HG02588 (cell line): ENCODE results near the gene MAMSTR.
"Not testable (repeated sequence)": the region's sequence is repeated elsewhere in the genome, so short reads cannot be mapped to it uniquely, and the experiment has no call there.

Source experiments
- ATAC-seq: cut with Tn5 transposase; IDR thresholded peaks from one replicate; pipeline ENCODE4 v1.9.1; 2021; ENCODE audit warnings: mild to moderate bottlenecking, moderate library complexity; ENCODE audit not compliant: unreplicated experiment

Gene MAMSTR

DNA sequence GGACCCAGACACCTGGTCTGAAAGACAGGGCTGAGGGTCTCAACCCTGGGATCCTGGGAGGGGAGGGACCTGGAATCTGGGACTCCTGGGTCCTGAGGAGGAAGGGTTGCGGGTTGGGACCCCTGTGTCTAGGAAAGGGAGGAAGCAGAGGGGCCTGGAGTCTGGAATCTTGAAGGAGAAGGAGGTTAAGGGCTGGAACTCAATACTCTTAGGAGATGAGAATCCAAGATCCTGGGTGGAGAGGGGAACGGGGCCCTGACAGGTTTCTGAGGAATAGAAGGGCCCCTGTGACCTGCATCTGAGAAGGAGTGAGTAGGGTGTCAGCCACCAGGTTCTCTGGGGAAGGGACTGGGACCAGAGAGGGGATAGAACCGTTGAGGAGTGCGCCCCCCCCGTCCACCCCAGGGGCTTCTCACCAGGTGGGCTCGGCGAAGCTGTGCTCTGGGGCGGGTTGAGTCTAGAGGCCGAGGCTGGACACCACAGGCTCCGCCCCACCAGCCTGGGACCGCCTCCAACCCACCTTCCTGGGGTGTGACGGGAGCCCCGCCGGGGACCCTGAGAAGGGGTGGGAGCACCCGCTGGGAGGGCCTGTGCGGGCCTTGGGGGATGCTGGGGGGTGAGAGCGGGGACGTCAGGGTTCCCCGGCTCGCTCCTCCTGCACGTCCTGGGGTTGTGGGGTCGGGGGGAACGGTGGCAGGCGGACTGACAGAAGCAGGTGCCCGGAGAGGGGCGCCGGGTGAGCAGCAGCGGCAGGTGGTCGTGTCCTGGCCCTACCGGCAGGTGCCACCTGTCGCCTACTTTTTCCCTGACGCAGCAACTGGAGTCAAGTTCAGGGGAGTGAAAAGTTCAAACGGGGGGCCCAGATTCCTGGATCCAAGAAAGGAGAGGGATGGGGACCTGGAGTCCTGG is at the start of gene MAMSTR:
Gene MAMSTR (minus strand): TSS at position 463 of the 909 bp plus-strand sequence. CDS start 694 bp downstream, outside the sequence.
- ATAC-seq, result no peak

DNA sequence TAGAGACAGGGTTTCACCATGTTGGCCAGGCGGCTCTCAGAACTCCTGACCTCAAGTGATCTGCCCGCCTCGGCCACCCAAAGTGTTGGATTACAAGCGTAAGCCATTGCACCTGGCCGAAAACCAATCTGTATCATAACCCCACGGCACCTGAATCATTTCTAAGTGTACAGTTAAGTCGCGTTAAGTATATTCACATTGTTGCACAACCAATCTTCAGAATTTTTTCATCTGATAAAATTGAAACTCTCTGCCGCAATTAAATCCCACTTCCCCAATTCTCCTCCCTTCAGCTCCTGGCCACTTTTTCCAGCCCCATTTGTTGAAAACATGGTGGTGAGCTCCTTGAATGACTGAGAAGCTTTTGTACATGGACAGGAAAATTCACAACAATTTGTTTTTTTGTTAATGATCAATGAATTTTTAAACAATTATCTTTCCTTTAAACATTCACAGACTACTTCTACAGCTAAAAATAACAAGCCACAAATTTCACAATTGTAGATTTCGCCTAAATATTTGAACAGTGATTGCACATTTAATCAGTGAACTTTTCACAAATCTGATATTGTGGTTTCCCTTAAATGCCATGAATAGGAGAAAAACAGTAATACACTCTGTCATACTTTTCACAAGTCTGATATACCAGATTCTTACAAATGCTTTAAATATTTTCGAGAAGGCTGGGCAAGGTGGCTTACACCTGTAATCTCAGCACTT is 49.6 kb upstream of the MAMSTR start:
- no peak for ATAC-seq

DNA sequence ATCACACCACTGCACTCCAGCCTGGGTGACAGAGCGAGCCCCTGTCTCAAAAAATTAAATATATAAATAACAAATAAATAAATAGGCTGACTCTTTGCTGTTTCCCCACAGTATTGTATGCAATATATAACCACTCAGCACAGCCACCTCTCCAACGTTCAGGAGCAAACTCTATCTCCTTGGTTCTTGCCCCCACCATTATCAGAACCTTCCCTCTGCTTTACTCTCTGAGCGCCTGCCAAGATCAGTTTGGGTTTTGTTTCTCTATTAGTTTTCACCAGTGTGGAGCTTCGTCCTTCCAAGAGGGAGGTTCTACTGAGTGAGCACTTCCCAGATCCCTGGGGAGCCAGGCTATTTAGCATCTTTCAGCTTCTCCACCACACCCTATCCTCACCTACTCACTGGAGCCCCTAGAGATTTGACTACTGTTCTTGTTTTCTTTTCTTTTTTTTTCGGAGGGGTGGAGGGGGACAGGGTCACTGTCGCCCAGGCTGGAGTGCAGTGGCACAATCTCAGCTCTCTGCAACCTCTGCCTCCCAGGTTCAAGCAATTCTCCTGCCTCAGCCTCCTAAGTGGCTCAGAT is 48.7 kb upstream of the MAMSTR start:
- not testable (repeated sequence) for ATAC-seq

DNA sequence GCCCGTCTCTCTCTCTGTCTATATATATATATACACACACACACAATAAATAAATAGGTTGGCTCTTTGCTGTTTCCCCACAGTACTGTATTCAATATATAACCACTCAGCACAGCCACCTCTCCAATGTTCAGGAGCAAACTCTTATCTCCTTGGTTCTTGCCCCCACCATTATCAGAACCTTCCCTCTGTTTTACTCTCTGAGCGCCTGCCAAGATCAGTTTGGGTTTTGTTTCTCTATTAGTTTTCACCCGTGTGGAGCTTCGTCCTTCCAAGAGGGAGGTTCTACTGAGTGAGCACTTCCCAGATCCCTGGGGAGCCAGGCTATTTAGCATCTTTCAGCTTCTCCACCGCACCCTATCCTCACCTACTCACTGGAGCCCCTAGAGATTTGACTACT is 46.3 kb upstream of the MAMSTR start:
- ATAC-seq, result not testable (repeated sequence)

DNA sequence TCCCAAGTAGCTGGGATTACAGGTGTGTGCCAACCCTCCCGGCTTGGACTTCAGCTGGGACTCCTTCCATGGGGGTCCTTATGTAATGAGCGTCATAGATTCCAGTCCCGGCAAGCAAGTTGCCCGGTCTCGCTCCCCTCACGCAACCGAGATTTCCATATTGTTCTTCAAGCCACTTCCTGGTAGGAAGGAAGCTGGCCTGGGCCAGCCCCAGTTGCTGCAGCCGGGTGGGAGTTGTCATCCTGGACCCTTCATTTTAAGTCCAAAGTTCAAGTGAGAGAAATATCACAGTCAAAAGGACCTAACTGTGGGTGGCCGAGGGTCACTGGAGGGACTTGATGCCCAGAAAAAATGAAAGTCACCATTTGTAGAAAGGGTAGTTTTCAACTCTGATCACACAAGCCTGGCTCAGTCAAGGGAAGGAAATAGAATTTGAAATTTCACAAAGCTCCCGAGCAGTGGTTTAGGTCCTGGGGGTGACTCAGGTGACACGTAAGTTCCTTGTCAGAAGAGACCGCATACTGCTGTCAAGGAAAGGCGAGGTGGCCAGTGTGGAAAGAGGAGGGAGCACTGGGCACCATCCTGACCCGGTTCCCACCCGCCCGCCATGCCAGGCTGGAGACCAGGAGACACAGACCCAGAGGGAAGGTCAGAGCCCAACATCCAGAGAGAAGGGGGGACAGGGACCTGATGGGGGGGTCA is 41.1 kb upstream of the MAMSTR start:
- no peak for ATAC-seq

GRCh38 chr19:48757741-48758144 is 38.2 kb upstream of the MAMSTR start:
- no peak for ATAC-seq

GRCh38 chr19:48757089-48757675 is 37.7 kb upstream of the MAMSTR start:
- ATAC-seq, result no peak

DNA sequence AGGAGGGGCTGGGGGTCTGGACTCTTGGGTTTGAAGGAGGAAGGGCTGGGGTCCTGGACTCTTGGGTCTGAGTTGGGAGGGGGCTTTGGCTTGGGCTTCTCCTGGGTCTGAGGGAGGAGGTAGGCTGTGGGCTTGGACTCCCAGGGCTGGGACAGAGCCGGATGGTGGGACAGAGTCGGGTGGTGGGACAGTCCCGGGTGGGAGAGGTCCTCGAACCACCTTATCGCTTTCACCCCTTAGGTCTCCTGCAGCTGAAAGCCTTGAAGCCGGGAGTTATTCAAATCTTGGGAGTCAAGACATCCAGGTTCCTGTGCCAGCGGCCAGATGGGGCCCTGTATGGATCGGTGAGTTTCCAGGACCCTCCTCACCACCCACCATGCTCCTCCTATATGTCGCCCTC is 37.2 kb upstream of the MAMSTR start:
- no peak for ATAC-seq

DNA sequence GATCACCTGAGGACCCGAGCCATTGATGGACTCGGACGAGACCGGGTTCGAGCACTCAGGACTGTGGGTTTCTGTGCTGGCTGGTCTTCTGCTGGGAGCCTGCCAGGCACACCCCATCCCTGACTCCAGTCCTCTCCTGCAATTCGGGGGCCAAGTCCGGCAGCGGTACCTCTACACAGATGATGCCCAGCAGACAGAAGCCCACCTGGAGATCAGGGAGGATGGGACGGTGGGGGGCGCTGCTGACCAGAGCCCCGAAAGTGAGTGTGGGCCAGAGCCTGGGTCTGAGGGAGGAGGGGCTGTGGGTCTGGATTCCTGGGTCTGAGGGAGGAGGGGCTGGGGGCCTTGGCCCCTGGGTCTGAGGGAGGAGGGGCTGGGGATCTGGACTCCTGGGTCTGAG is 36.7 kb upstream of the MAMSTR start:
- ATAC-seq, result no peak

GRCh38 chr19:48755787-48756186 is 36.3 kb upstream of the MAMSTR start:
- no peak for ATAC-seq

GRCh38 chr19:48755084-48755641 is 35.6 kb upstream of the MAMSTR start, which contains the start of gene FGF21:
FGF21 (plus strand) TSS chr19:48755524; CDS start chr19:48756237, 713 bp downstream.
- ATAC-seq, result no peak

GRCh38 chr19:48752496-48753365 is 33.2 kb upstream of the MAMSTR start, which contains the start of gene FUT1:
FUT1 (minus strand) TSS chr19:48752641; CDS start chr19:48751281, 1,360 bp downstream.
- ATAC-seq, result no peak

DNA sequence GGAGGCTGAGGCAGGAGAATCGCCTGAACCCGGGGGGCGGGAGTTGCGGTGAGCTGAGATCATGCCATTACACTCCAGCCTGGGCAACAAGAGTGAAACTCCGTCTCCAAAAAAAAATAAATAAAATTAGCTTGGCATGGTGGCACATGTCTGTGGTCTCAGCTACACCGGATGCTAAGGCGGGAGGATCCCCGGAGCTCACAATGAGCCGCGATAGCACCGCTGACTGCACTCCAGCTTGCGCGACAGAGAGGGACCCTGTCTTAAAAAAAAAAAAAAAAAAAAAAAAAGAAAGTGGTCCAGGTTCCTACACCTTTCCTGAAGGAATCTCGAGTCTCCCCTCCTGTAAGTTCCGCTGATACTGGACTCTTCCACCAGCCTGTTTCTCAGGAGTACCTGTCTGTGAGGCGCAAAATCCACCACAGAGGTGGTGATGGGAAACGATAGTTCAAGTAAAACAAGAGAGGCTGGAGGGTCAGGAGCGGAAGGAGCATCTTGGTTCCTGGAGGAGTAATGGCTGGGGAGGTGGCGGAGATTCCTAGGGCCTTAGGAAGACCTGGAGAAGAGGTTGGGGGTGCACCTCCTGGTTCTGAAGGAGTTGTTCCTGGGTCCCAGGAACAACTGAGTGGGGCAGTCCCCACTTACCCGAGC is 32.4 kb upstream of the MAMSTR start:
- no peak for ATAC-seq

DNA sequence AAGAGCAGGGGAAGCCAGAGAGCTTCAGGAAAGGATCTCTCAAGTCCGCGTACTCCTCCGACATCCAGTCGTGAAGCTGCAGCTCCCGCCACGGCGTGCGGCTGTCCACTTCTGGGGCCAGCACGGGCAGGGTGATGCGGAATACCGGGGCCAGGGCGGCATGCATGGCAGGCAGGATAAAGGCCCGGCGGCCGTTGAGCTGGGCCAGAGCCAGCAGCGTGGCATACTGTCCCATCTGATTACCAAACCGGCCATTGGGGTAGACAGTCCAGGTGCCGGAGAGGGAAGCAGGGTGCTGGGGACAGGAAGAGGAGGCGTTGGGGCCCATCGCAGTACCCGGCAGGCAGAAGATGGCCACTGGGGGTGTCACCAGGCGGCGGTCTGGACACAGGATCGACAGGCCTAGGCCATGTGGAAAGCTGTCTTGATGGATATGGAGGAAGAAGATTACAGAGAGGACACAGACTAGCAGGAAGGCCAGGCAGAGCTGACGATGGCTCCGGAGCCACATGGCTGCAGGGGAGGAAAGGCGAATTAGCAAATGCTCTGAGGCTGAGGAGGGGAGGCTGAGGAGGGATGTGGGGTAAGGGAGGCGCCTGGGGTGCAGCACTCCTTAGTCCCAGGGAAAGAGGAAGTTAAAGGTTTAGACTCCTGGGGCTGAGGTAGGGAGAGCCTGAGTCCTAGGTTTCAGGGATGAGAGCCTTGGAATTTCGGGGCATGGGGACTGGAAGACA is 31.4 kb upstream of the MAMSTR start:
- ATAC-seq, result no peak

DNA sequence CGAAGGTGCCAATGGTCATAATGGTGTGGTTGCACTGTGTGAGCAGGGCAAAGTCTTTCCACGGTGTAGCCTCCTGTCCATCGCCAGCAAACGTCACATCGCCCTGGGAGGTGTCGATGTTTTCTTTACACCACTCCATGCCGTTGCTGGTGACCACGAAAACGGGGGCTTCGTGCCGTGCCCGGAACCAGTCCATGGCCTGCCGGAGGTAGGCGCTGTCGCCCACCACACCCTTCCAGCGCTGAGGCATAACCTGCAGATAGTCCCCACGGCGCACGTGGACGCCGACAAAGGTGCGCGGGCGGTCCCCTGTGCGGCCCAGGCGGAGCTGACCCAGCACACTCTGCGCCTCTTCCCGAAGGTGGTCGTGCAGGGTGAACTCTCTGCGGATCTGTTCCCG is 30.8 kb upstream of the MAMSTR start:
- no peak for ATAC-seq

- ATAC-seq, result no peak
These were observed 30.2 kb upstream of the MAMSTR start for GRCh38 chr19:48749571-48750198.

DNA sequence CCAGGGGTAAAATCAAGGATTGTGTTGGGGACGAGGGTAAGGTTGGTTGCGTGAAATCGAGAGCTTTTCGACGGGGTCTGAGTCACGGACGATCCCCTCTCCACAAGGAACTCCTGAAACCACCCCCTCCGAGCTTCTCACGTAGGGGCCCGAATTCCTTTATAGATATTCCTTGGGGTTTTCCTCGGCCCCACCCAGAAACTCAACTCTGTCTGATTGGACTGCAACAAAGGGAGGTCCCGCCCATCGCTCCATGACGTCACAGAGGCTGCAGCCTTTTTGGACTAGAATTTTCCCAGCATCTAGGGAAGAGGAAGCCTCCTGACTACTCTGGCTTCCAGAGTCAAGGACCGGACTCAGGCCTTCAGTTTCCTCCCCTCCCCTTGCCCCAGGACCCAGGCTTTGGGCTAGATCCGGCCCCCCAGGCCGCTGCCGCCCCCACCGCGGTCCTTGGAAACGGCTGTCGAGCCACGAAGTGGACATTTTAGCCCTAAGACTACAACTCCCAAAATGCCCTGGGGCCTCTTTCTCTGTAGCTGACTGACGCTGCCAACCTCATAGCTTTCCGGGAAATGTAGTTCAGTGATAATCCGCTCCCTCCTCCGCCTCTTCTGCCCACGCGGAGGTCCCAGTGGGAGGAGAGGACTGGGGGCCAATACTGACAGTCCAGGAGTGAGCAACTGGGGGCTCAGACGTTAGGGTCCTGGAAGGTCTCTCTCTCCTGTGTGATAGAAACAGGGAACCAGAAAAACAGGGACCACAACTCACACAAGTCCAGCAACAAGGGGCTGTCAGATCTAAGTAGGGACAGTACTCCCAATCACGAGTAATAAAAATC is 27.4 kb upstream of the MAMSTR start, which contains the start of gene IZUMO1:
Gene IZUMO1 (minus strand): TSS at position 172 of the 838 bp plus-strand sequence. CDS start 1,050 bp downstream, outside the sequence.
- ATAC-seq, result no peak
